HepG2 (cell line): ENCODE measurements around the gene PARP16. TPM values are rescaled to one million over a fixed set of nuclear protein-coding genes. Genes with fewer than 3 reads are reported as not detected.
A peak's percentile ranks its signal among the peaks of the same experiment; 100 is the strongest.

Experiments used
- ESRRA ChIP-seq: sonication (generic); formaldehyde crosslinking; IDR thresholded peaks from 2 replicates; pipeline ENCODE4 v1.5.1; 2020; ENCODE audit warnings: mild to moderate bottlenecking, low read depth, missing genetic modification reagents
- GPBP1L1 ChIP-seq: sonication (generic); formaldehyde crosslinking; IDR thresholded peaks from 2 replicates; pipeline ENCODE4 v1.5.0; 2020; ENCODE audit warnings: mild to moderate bottlenecking, missing genetic modification reagents
- NCOA1 ChIP-seq: sonication (generic); formaldehyde crosslinking; IDR thresholded peaks from 2 replicates; pipeline ENCODE4 v1.9.0; 2021; ENCODE audit warnings: missing genetic modification reagents
- NR2F6 ChIP-seq, 2 experiments: IDR thresholded peaks; 2 replicates each; pipeline ENCODE4 v1.6.1; 2016; ENCODE audit warnings: antibody characterized with exemption in 1 of 2, mild to moderate bottlenecking in 1 of 2
- PTBP1 ChIP-seq: fragments of 200-400 bp; formaldehyde crosslinking; IDR thresholded peaks from 2 replicates; pipeline ENCODE4 v1.6.1; 2018; ENCODE audit warnings: low read length, low read depth; ENCODE audit not compliant: poor library complexity, severe bottlenecking
- RAD51 ChIP-seq: fragments of 450-650 bp; IDR thresholded peaks from 2 replicates; pipeline ENCODE4 v1.6.1; 2016; ENCODE audit warnings: borderline replicate concordance
- SETDB1 ChIP-seq: sonication (generic); formaldehyde crosslinking; IDR thresholded peaks from 2 replicates; pipeline ENCODE4 v1.5.1; 2020; ENCODE audit warnings: missing genetic modification reagents, mild to moderate bottlenecking, borderline replicate concordance
- USF2 ChIP-seq, 2 experiments: sonication (generic) in 1 of 2; formaldehyde crosslinking in 1 of 2; IDR thresholded peaks; 2 replicates each; pipeline versions ENCODE4 v1.5.1 to v1.6.1; 2011 to 2020; ENCODE audit warnings: borderline replicate concordance in 1 of 2, low read depth in 1 of 2, low read length in 1 of 2, mild to moderate bottlenecking in 1 of 2, missing genetic modification reagents in 1 of 2, moderate library complexity in 1 of 2
- YEATS4 ChIP-seq: sonication (generic); formaldehyde crosslinking; IDR thresholded peaks from 2 replicates; pipeline ENCODE4 v1.4.0; 2020; ENCODE audit warnings: missing genetic modification reagents, borderline replicate concordance
- ZBTB44 ChIP-seq: sonication (generic); formaldehyde crosslinking; IDR thresholded peaks from 2 replicates; pipeline ENCODE4 v1.4.0; 2020; ENCODE audit warnings: missing genetic modification reagents
- ZNF318 ChIP-seq: sonication (generic); formaldehyde crosslinking; IDR thresholded peaks from 2 replicates; pipeline ENCODE4 v1.4.0; 2020; ENCODE audit warnings: mild to moderate bottlenecking, missing genetic modification reagents
- ZNF331 ChIP-seq: sonication (generic); formaldehyde crosslinking; IDR thresholded peaks from 2 replicates; pipeline ENCODE4 v1.4.0; 2020; ENCODE audit warnings: missing genetic modification reagents
- ZNF335 ChIP-seq: sonication (generic); formaldehyde crosslinking; IDR thresholded peaks from 2 replicates; pipeline ENCODE4 v1.4.0; 2020; ENCODE audit warnings: missing genetic modification reagents
- ZNF615 ChIP-seq: sonication (generic); formaldehyde crosslinking; IDR thresholded peaks from 2 replicates; pipeline ENCODE4 v1.5.0; 2020; ENCODE audit warnings: mild to moderate bottlenecking, missing genetic modification reagents, borderline replicate concordance
- polyA plus RNA-seq, 8 experiments: library from polyadenylated mRNA; depleted of rRNA in 3 of 8; stranded (reverse) in 7 of 8; unstranded in 1 of 8; fragments of >200 nt; fragmentation: Illumina TruSeq in 4 of 8; extraction: Trizol in 4 of 8; gene quantifications; 2 replicates each; pipeline versions ENCODE4 v1.2.1 to v1.2.3, GENCODE V29; 2011 to 2016; ENCODE audit warnings: low read depth in 4 of 8, missing spikeins in 1 of 8, mixed read lengths in 1 of 8; ENCODE audit not compliant: insufficient read depth in 1 of 8
- total RNA-seq, 5 experiments: library from RNA; depleted of rRNA; stranded (reverse); fragments of >200 nt; fragmentation: Illumina TruSeq; extraction: Trizol; gene quantifications; 2 replicates each; pipeline ENCODE4 v1.2.3, GENCODE V29; 2016; ENCODE audit warnings: low read depth in 1 of 5

The PARP16 gene
- total and polyA plus RNA-seq, 2 of the 13 experiments (the other 11 are each of a cell fraction or from before 2014, with no cell fraction given) = 6.8 to 7.6 TPM

- no peak for TF ChIP-seq ZNF318
- no peak for TF ChIP-seq GPBP1L1
- 0 out of 2 replicates have a peak, but pooled peaks have one; percentile 25 for TF ChIP-seq ZNF335 (CRISPR knock-in tag)
- TF ChIP-seq ZNF615 (CRISPR knock-in tag) = peak; percentile 68; the same call in 1 of the 2 replicates
- TF ChIP-seq ZBTB44 = peak; percentile 38; the same call in 1 of the 2 replicates
- TF ChIP-seq USF2 (IDR thresholded peaks at IDR 0.05; ENCODE audit: low read depth, low read length) = no peak
- no peak for TF ChIP-seq USF2 (CRISPR knock-in tag; IDR thresholded peaks at IDR 0.05; ENCODE audit: borderline replicate concordance)
- TF ChIP-seq RAD51 = no peak
- TF ChIP-seq NR2F6 (IDR thresholded peaks at IDR 0.05) = peak; percentile 53
- TF ChIP-seq NR2F6 (CRISPR knock-in tag; IDR thresholded peaks at IDR 0.05) = peak; percentile 36; the same call in 1 of the 2 replicates
- TF ChIP-seq ESRRA (CRISPR knock-in tag) = peak; percentile 34; the same call in 1 of the 2 replicates
- TF ChIP-seq YEATS4 (CRISPR knock-in tag) = peak; percentile 44
- TF ChIP-seq NCOA1 (CRISPR knock-in tag) = no peak
- no peak for TF ChIP-seq SETDB1 (CRISPR knock-in tag)
- no peak for TF ChIP-seq PTBP1
- peak; percentile 61 for TF ChIP-seq ZNF331
Measured at GRCh38 chr15:65304381-65305149, 17.9 kb upstream of the PARP16 start, which contains the start of gene RNU5B-1 (continued).
